ENCODE results near the gene SMIM45.

Gene SMIM45

DNA sequence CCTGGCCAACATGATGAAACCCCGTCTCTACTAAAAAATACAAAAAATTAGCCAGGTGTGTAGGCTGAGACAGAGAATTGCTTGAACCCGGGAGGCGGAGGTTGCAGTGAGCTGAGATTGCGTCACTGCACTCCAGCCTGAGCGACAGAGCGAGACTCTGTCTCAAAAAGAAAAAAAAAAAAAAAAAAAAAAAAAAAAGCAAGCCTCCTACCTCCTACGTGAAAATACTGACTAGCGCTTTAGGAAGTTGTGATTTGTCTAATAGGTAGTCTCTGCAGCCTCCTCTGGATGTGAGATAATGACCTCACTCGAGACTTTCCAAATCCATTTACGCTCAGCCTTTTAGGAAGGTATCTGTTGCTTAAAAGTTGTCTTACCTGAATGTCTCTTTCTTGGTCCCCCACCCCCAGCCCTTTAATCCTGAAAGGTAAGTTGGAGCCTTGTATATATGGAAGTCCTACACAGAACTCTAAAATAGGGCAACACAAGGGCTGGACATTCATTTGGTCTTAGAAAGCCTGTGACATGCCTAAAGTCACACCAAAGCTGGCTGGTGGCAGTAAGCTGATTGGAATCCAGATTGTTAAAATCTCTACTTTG is 22.8 kb downstream of the SMIM45 start:
- POLR2A ChIA-PET (ENCODE audit: partially characterized antibody): no interaction called here
- WGBS, 2 experiments (ENCODE audit: extremely low coverage in 1 of 2, insufficient coverage in 1 of 2, insufficient read length in 1 of 2, insufficient replicate concordance in 2 of 2, low coverage in 1 of 2, low lambda C conversion rate in 2 of 2, missing lambda C conversion rate in 1 of 2): 89% methylated on average over 6 of the region's 10 CpGs; no CpG with 5 or more reads in 1 of the 2 experiments
- TF ChIP-seq ASH2L (IDR thresholded peaks at IDR 0.05; ENCODE audit: low read length) (no peak), GABPA (IDR thresholded peaks at IDR 0.05; ENCODE audit: borderline replicate concordance, insufficient read depth, low read length) (no peak), SAP30 (IDR thresholded peaks at IDR 0.05; ENCODE audit: insufficient read depth, insufficient replicate concordance, low read length) (no peak)

More for the DNA sequence above, 22.8 kb downstream of the SMIM45 start:
- Histone ChIP-seq H4K5ac (ENCODE audit: insufficient read length, low read depth, low read length) (no peak overlapping the region), H2BK20ac (ENCODE audit: low read length) (no peak overlapping the region), H4K20me1 (replicated peaks in 1 of 2; ENCODE audit: control insufficient read depth in 1 of 2, insufficient read depth in 2 of 2, low read length in 2 of 2) (peaks cover 0 to 5% of the 10 kb centered on the region in 2 experiments), H3K56ac (replicated peaks; ENCODE audit: insufficient read length, low read depth, low read length) (no peak overlapping the region), H3K23me2 (ENCODE audit: low read depth, low read length) (peaks cover 13% of the 10 kb centered on the region), H3K4me3 (ENCODE audit: extremely low read depth in 1 of 4, insufficient read depth in 2 of 4, low read depth in 3 of 4, low read length in 4 of 4) (no peak overlapping the region), H3K23ac (ENCODE audit: insufficient read length) (no peak overlapping the region), H3K4me2 (ENCODE audit: insufficient read depth in 1 of 2, low read depth in 2 of 2, low read length in 2 of 2) (no peak overlapping the region), H3K18ac (ENCODE audit: extremely low read depth, low read length) (no peak overlapping the region), H3K9me3 (ENCODE audit: insufficient read depth in 2 of 2, low read depth in 1 of 2, low read length in 1 of 2) (no peaks in the 10 kb centered on the region), H3K9ac (replicated peaks in 1 of 4; ENCODE audit: extremely low read depth in 1 of 4, low read depth in 3 of 4, low read length in 3 of 4) (no peak overlapping the region), H2BK15ac (ENCODE audit: low read length) (no peak overlapping the region), H2BK5ac (ENCODE audit: low read depth, low read length) (no peak overlapping the region), H3K79me1 (ENCODE audit: low read depth, low read length) (peaks cover 2% of the 10 kb centered on the region; the same call in 1 of the 2 replicates), H2BK120ac (replicated peaks; ENCODE audit: low read depth, low read length) (no peak overlapping the region), H3K27me3 (replicated peaks in 1 of 4; ENCODE audit: control insufficient read depth in 3 of 4, extremely low read depth in 1 of 4, insufficient read depth in 3 of 4, low read length in 3 of 4) (peaks cover 10 to 29% (median 26%) of the 10 kb centered on the region in 4 experiments), H3K4ac (replicated peaks; ENCODE audit: insufficient read length, low read depth, low read length) (no peak overlapping the region), H3K14ac (ENCODE audit: insufficient read length) (no peak overlapping the region), H3K79me2 (ENCODE audit: control insufficient read depth in 1 of 2, insufficient read depth in 2 of 2, low read length in 2 of 2) (peaks cover 0 to 5% of the 10 kb centered on the region in 2 experiments; a peak in 1 of 4 replicates), H3K4me1 (replicated peaks in 1 of 4; ENCODE audit: control insufficient read depth in 3 of 4, insufficient read depth in 4 of 4, low read length in 3 of 4) (peaks cover 0 to 20% (median 12%) of the 10 kb centered on the region in 4 experiments; a peak in 6 of 7 replicates), H3K27ac (ENCODE audit: low read depth, low read length) (no peak overlapping the region), H2AK5ac (ENCODE audit: low read depth, low read length) (no peak overlapping the region), H2AFZ (ENCODE audit: low read length) (no peak overlapping the region), H4K91ac (replicated peaks; ENCODE audit: insufficient read length, low read length) (no peak overlapping the region), H3K36me3 (ENCODE audit: control insufficient read depth in 2 of 4, insufficient read depth in 4 of 4, low read length in 3 of 4) (no peaks in the 10 kb centered on the region), H2BK12ac (ENCODE audit: low read depth, low read length) (no peak overlapping the region), H4K8ac (ENCODE audit: extremely low read depth, insufficient read depth, low read length) (no peak overlapping the region)
- DNase-seq (ENCODE audit: low read depth in 1 of 2, low spot score in 2 of 2): no peak
- CTCF ChIA-PET (ENCODE audit: partially characterized antibody): interaction anchor here (0.6 to 2.3 kb wide), 6 partner anchors 9 to 293 kb away, joined by 3 to 14 read pairs (median 4); no protein-coding TSS in a partner anchor
- FAIRE-seq: no peak

All from H1 (cell line).